ENCODE results near the gene TM7SF3.

DNA sequence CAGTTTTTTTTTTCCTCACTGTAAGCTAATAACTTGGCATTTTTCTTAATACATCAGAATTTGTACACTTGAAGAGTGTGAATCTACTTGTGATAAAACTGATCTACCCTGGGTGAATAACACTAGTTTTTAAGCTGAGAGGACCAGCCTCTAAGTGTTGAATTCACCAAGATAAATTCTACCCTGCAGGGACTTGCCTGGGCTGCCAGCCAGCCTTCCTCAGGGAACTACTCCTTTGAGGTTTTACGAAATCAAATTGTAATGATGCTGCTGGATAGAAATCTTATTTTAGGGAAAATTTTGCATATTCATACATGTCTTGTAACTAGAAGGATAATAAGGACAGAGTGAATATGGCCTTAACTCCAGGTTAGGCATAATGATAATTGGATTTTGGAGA is 10.1 kb upstream of the TM7SF3 start:
- TF ChIP-seq, protein P1, sequence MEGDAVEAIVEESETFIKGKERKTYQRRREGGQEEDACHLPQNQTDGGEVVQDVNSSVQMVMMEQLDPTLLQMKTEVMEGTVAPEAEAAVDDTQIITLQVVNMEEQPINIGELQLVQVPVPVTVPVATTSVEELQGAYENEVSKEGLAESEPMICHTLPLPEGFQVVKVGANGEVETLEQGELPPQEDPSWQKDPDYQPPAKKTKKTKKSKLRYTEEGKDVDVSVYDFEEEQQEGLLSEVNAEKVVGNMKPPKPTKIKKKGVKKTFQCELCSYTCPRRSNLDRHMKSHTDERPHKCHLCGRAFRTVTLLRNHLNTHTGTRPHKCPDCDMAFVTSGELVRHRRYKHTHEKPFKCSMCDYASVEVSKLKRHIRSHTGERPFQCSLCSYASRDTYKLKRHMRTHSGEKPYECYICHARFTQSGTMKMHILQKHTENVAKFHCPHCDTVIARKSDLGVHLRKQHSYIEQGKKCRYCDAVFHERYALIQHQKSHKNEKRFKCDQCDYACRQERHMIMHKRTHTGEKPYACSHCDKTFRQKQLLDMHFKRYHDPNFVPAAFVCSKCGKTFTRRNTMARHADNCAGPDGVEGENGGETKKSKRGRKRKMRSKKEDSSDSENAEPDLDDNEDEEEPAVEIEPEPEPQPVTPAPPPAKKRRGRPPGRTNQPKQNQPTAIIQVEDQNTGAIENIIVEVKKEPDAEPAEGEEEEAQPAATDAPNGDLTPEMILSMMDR (conservative IDR thresholded peaks at IDR 0.05): no peak
- no peak for TF ChIP-seq EZH2 (IDR thresholded peaks at IDR 0.05; ENCODE audit: low read depth)
